ENCODE measurements around the gene RNASEH2B. TPM values are rescaled to one million over a fixed set of nuclear protein-coding genes. Genes with fewer than 3 reads are reported as not detected.

RNASEH2B gene
- total RNA-seq, 1 experiment from 2014 or later: 137 TPM

GRCh38 chr13:50948601-50949000 is 39.0 kb downstream of the RNASEH2B start:
- H3K27me3 ChIP-seq (ENCODE audit: low read length): no peaks in the 10 kb centered on the region
- no peak overlapping the region for H3K9ac ChIP-seq (ENCODE audit: low read length)
- H3K9me2 ChIP-seq (replicated peaks; ENCODE audit: insufficient read depth, low read length): no peaks in the 10 kb centered on the region
- no peak overlapping the region for H2AFZ ChIP-seq (ENCODE audit: low read length)
- H3K4me1 ChIP-seq (ENCODE audit: low read length): 0 out of 2 replicates have a peak, but pooled peaks cover 4% of the 10 kb centered on the region
- peaks cover 23% of the 10 kb centered on the region for H3K36me3 ChIP-seq (ENCODE audit: insufficient read depth, low read length)
- no peaks in the 10 kb centered on the region for H4K20me1 ChIP-seq (ENCODE audit: insufficient read depth, low read depth, low read length)
- H3K9me3 ChIP-seq (ENCODE audit: low read length): no peaks in the 10 kb centered on the region
- H3K4me2 ChIP-seq (ENCODE audit: low read depth, low read length, poor library complexity, severe bottlenecking): no peak overlapping the region
- H3K4me3 ChIP-seq (ENCODE audit: low read length): no peak overlapping the region
- H3K27ac ChIP-seq (ENCODE audit: low read length): no peak overlapping the region
- no peaks in the 10 kb centered on the region for H3K79me2 ChIP-seq (ENCODE audit: low read length)
- no peak for DNase-seq

DNA sequence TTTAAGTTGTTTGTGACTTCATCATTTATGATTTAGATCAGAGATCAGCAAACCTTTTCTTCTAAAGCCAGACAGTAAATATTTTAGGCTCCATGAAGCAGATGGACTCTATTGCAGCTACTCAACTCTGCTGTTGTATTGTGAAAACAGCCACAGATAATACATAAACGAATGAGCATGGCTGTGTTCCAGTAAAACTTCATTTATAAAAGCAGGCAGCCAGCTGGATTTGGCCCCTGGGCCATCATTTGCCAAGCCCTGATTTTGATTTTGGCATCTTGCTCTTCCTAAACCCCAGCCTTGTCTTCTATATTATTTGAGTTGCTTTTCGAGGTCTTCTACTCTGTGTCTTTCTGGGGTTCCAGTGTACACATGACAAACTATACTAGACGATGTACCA is 41.3 kb downstream of the RNASEH2B start:
- H3K27me3 ChIP-seq (ENCODE audit: low read length): no peaks in the 10 kb centered on the region
- no peak overlapping the region for H2AFZ ChIP-seq (ENCODE audit: low read length)
- no peaks in the 10 kb centered on the region for H3K9me2 ChIP-seq (replicated peaks; ENCODE audit: insufficient read depth, low read length)
- peaks cover 23% of the 10 kb centered on the region for H3K36me3 ChIP-seq (ENCODE audit: insufficient read depth, low read length)
- no peak overlapping the region for H3K27ac ChIP-seq (ENCODE audit: low read length)
- no peak overlapping the region for H3K4me2 ChIP-seq (ENCODE audit: low read depth, low read length, poor library complexity, severe bottlenecking)
- no peaks in the 10 kb centered on the region for H4K20me1 ChIP-seq (ENCODE audit: insufficient read depth, low read depth, low read length)
- no peak overlapping the region for H3K4me3 ChIP-seq (ENCODE audit: low read length)
- H3K4me1 ChIP-seq (ENCODE audit: low read length): 0 out of 2 replicates have a peak, but pooled peaks cover 4% of the 10 kb centered on the region
- no peak overlapping the region for H3K9ac ChIP-seq (ENCODE audit: low read length)
- H3K9me3 ChIP-seq (ENCODE audit: low read length): no peaks in the 10 kb centered on the region
- DNase-seq: no peak
- H3K79me2 ChIP-seq (ENCODE audit: low read length): no peaks in the 10 kb centered on the region

DNA sequence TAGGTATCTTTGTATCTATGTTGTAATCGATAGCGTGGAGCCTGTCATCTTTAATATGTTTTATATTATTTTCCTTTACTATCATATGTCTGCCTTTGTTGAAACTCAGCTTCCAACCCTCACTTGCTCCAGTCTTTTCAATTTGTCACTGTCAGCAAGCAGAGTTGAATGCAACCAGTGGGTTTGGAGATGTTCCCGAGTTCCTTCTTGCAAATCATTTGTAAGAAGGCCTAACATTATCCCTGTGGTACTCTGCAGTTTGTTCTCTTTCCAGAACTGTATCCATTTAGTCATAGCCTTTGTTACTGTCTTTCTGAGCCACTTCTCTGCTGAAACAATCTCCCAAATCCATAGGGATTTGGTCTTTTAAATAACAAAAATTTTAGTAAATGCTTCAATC is 41.8 kb downstream of the RNASEH2B start:
- H3K9me3 ChIP-seq (ENCODE audit: low read length): no peaks in the 10 kb centered on the region
- no peak overlapping the region for H3K9ac ChIP-seq (ENCODE audit: low read length)
- no peaks in the 10 kb centered on the region for H3K27me3 ChIP-seq (ENCODE audit: low read length)
- no peak overlapping the region for H2AFZ ChIP-seq (ENCODE audit: low read length)
- DNase-seq: no peak
- H3K4me1 ChIP-seq (ENCODE audit: low read length): 0 out of 2 replicates have a peak, but pooled peaks cover 7% of the 10 kb centered on the region
- H3K36me3 ChIP-seq (ENCODE audit: insufficient read depth, low read length): peaks cover 20% of the 10 kb centered on the region
- H3K4me2 ChIP-seq (ENCODE audit: low read depth, low read length, poor library complexity, severe bottlenecking): no peak overlapping the region
- no peaks in the 10 kb centered on the region for H3K79me2 ChIP-seq (ENCODE audit: low read length)
- H3K27ac ChIP-seq (ENCODE audit: low read length): no peak overlapping the region
- H4K20me1 ChIP-seq (ENCODE audit: insufficient read depth, low read depth, low read length): no peaks in the 10 kb centered on the region
- no peak overlapping the region for H3K4me3 ChIP-seq (ENCODE audit: low read length)
- H3K9me2 ChIP-seq (replicated peaks; ENCODE audit: insufficient read depth, low read length): no peaks in the 10 kb centered on the region

DNA sequence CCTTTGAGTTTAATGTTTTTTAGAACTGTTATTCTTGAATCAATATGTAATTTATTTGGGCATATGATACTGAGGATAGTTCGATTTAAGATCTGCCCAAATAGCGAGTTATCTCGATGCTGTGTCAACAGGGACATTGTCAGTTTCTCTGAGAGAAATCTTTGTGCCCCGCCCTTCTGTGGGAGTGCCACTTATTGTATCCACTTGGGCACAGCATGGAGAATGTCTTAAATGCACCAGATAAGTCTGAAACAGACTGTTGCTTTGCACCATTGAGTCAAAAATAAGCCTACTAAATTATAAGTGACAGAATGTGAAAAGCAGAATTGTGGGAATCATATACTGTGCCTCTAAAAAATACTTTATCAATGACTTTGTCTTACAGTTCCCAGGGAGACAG is 45.6 kb downstream of the RNASEH2B start:
- Histone ChIP-seq H4K20me1 (ENCODE audit: insufficient read depth, low read depth, low read length) (no peaks in the 10 kb centered on the region), H3K9ac (ENCODE audit: low read length) (no peak overlapping the region), H3K4me1 (ENCODE audit: low read length) (peaks cover 11% of the 10 kb centered on the region), H3K79me2 (ENCODE audit: low read length) (no peaks in the 10 kb centered on the region), H3K4me2 (ENCODE audit: low read depth, low read length, poor library complexity, severe bottlenecking) (no peak overlapping the region), H3K27ac (ENCODE audit: low read length) (no peak overlapping the region), H3K36me3 (ENCODE audit: insufficient read depth, low read length) (peaks cover 8% of the 10 kb centered on the region; the same call in 1 of the 2 replicates), H3K9me2 (replicated peaks; ENCODE audit: insufficient read depth, low read length) (no peaks in the 10 kb centered on the region), H2AFZ (ENCODE audit: low read length) (no peak overlapping the region), H3K27me3 (ENCODE audit: low read length) (no peaks in the 10 kb centered on the region), H3K9me3 (ENCODE audit: low read length) (no peaks in the 10 kb centered on the region), H3K4me3 (ENCODE audit: low read length) (no peak overlapping the region)
- DNase-seq: no peak

DNA sequence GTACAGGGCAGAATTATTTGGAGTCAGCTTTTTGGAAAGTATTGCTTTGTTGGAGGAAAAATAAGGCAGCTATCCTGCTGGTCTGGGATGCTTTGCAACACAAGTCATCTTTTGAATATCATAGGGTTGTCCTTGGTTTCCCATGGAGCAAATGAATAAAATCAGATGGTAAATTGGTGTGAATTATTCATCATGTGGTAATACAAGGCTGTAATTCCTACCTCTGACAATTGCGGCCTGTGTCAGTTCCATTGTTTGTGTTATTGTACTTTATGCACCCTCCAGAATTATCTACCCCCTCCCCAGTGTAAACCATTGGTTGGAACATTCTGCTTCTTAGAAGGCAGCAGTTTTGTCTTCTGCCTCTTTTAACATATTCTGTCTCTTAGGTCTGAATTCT is 46.2 kb downstream of the RNASEH2B start:
- Histone ChIP-seq H3K9ac (ENCODE audit: low read length) (no peak overlapping the region), H3K9me2 (replicated peaks; ENCODE audit: insufficient read depth, low read length) (no peaks in the 10 kb centered on the region), H3K79me2 (ENCODE audit: low read length) (no peaks in the 10 kb centered on the region), H3K4me1 (ENCODE audit: low read length) (peaks cover 11% of the 10 kb centered on the region), H3K36me3 (ENCODE audit: insufficient read depth, low read length) (peaks cover 8% of the 10 kb centered on the region; the same call in 1 of the 2 replicates), H3K4me3 (ENCODE audit: low read length) (no peak overlapping the region), H3K9me3 (ENCODE audit: low read length) (no peaks in the 10 kb centered on the region), H2AFZ (ENCODE audit: low read length) (no peak overlapping the region), H3K27ac (ENCODE audit: low read length) (no peak overlapping the region), H3K4me2 (ENCODE audit: low read depth, low read length, poor library complexity, severe bottlenecking) (no peak overlapping the region), H3K27me3 (ENCODE audit: low read length) (no peaks in the 10 kb centered on the region), H4K20me1 (ENCODE audit: insufficient read depth, low read depth, low read length) (no peaks in the 10 kb centered on the region)
- no peak for DNase-seq

GRCh38 chr13:50957620-50958019 is 48.0 kb downstream of the RNASEH2B start:
- Histone ChIP-seq H3K4me2 (ENCODE audit: low read depth, low read length, poor library complexity, severe bottlenecking) (no peak overlapping the region), H2AFZ (ENCODE audit: low read length) (no peak overlapping the region), H3K36me3 (ENCODE audit: insufficient read depth, low read length) (peaks cover 13% of the 10 kb centered on the region; the same call in 1 of the 2 replicates), H3K27ac (ENCODE audit: low read length) (no peak overlapping the region), H4K20me1 (ENCODE audit: insufficient read depth, low read depth, low read length) (no peaks in the 10 kb centered on the region), H3K4me3 (ENCODE audit: low read length) (no peak overlapping the region), H3K79me2 (ENCODE audit: low read length) (no peaks in the 10 kb centered on the region), H3K9me2 (replicated peaks; ENCODE audit: insufficient read depth, low read length) (no peaks in the 10 kb centered on the region), H3K4me1 (ENCODE audit: low read length) (peaks cover 11% of the 10 kb centered on the region), H3K27me3 (ENCODE audit: low read length) (no peaks in the 10 kb centered on the region), H3K9me3 (ENCODE audit: low read length) (no peaks in the 10 kb centered on the region), H3K9ac (ENCODE audit: low read length) (no peak overlapping the region)
- no peak for DNase-seq

DNA sequence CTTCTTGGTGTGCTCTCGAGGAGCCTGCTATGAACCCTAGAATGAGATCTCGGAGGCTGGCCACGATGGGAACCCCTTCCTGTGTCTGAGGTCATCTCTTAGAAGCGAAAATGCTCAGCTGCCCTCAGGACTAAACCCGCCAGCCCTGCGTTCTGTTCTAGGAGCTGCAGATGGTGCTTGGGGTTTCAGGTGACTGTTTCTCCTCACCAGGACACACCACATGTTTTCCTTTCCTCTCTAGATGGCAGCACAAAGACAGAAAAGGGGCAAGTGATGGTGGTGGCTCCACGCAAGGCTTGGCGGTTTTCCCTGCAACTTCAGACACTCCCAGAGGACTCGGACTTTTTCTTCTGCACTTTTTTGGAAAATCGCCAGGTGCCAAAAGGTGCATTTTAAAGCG is 60.1 kb downstream of the RNASEH2B start:
- H3K9me2 ChIP-seq (replicated peaks; ENCODE audit: insufficient read depth, low read length): no peaks in the 10 kb centered on the region
- no peaks in the 10 kb centered on the region for H3K79me2 ChIP-seq (ENCODE audit: low read length)
- no peaks in the 10 kb centered on the region for H3K27me3 ChIP-seq (ENCODE audit: low read length)
- H4K20me1 ChIP-seq (ENCODE audit: insufficient read depth, low read depth, low read length): no peaks in the 10 kb centered on the region
- H3K36me3 ChIP-seq (ENCODE audit: insufficient read depth, low read length): peaks cover 2% of the 10 kb centered on the region; the same call in 1 of the 2 replicates
- H3K9me3 ChIP-seq (ENCODE audit: low read length): no peaks in the 10 kb centered on the region
- no peak overlapping the region for H3K9ac ChIP-seq (ENCODE audit: low read length)
- H3K4me3 ChIP-seq (ENCODE audit: low read length): no peak overlapping the region
- H3K4me1 ChIP-seq (ENCODE audit: low read length): no peaks in the 10 kb centered on the region
- H3K4me2 ChIP-seq (ENCODE audit: low read depth, low read length, poor library complexity, severe bottlenecking): no peak overlapping the region
- no peak overlapping the region for H2AFZ ChIP-seq (ENCODE audit: low read length)
- no peak for DNase-seq
- H3K27ac ChIP-seq (ENCODE audit: low read length): no peak overlapping the region

DNA sequence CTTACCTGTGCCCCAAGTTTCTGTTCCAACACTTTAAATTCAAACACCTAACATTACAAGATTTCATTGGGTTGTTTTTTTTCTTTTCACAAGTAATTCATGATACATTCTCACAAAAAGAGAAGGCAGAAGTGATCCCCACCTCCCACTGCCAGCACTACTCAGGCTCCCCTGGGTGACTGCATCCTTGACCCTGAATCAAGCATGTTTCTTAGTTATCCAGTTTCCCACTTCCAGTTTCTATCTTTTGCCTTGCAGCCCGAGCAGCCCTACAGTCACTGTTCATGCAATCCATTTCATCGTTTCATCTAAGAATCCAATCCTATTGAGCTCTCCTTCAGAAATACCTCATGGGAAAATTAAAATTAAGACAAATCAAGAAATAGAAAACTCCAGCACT is 61.4 kb downstream of the RNASEH2B start:
- Histone ChIP-seq H3K27ac (ENCODE audit: low read length) (no peak overlapping the region), H3K27me3 (ENCODE audit: low read length) (no peaks in the 10 kb centered on the region), H3K9me2 (replicated peaks; ENCODE audit: insufficient read depth, low read length) (no peaks in the 10 kb centered on the region), H3K79me2 (ENCODE audit: low read length) (no peaks in the 10 kb centered on the region), H3K9me3 (ENCODE audit: low read length) (no peaks in the 10 kb centered on the region), H3K4me2 (ENCODE audit: low read depth, low read length, poor library complexity, severe bottlenecking) (no peak overlapping the region), H3K36me3 (ENCODE audit: insufficient read depth, low read length) (no peaks in the 10 kb centered on the region), H2AFZ (ENCODE audit: low read length) (no peak overlapping the region), H3K9ac (ENCODE audit: low read length) (no peak overlapping the region), H4K20me1 (ENCODE audit: insufficient read depth, low read depth, low read length) (no peaks in the 10 kb centered on the region), H3K4me1 (ENCODE audit: low read length) (no peaks in the 10 kb centered on the region), H3K4me3 (ENCODE audit: low read length) (no peak overlapping the region)
- no peak for DNase-seq

DNA sequence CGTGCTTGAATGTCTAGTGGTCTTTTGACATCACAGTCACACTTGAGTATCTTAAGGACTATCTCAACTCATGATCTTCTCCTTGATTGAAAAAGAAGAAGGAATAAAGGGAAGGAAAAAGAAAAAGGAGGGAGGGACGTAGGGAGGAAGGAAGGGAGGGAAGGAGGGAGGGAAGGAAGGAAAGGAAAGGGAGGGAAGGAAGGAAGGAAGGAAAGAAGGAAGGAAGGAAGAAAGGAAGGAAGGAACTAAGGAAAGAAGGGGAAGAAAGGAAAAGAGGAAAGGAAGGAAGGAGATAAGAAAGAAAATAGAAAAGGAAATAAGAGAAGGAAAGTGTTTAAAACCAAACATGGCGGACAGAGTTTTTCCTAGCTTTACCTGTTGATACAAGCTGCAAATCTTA is 64.7 kb downstream of the RNASEH2B start:
- Histone ChIP-seq H3K27ac (ENCODE audit: low read length) (no peak overlapping the region), H2AFZ (ENCODE audit: low read length) (no peak overlapping the region), H3K27me3 (ENCODE audit: low read length) (no peaks in the 10 kb centered on the region), H3K36me3 (ENCODE audit: insufficient read depth, low read length) (no peaks in the 10 kb centered on the region), H3K9me3 (ENCODE audit: low read length) (no peaks in the 10 kb centered on the region), H3K79me2 (ENCODE audit: low read length) (no peaks in the 10 kb centered on the region), H3K9ac (ENCODE audit: low read length) (no peak overlapping the region), H3K9me2 (replicated peaks; ENCODE audit: insufficient read depth, low read length) (no peaks in the 10 kb centered on the region), H3K4me2 (ENCODE audit: low read depth, low read length, poor library complexity, severe bottlenecking) (no peak overlapping the region), H3K4me1 (ENCODE audit: low read length) (no peaks in the 10 kb centered on the region), H3K4me3 (ENCODE audit: low read length) (no peak overlapping the region), H4K20me1 (ENCODE audit: insufficient read depth, low read depth, low read length) (no peaks in the 10 kb centered on the region)
- DNase-seq: no peak
